ENCODE measurements around the gene MEIS1.
A peak's percentile ranks its signal among the peaks of the same experiment; 100 is the strongest.

The MEIS1 gene

DNA sequence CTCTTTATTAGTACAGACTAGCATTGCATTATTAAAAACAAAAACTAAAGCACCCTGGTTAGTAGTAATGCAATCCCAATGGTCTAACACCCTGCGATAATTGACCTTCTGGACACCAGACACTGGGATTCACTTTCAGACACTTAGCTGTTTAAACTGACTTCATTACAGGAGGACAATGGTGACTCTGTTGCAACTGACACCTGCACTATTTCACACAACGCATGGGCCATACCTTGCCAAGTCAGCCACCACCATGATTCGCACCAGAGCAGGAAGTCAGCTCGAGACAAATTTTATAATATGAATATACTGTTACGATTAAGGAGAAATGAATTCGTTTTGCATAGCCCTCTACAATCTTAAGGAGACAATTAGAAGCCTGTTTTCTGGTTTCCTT, 150.7 kb downstream of the MEIS1 start:
- DNase-seq = no peak

GRCh38 chr2:66587216-66587615, 152.3 kb downstream of the MEIS1 start:
- DNase-seq = peak; percentile 4

DNA sequence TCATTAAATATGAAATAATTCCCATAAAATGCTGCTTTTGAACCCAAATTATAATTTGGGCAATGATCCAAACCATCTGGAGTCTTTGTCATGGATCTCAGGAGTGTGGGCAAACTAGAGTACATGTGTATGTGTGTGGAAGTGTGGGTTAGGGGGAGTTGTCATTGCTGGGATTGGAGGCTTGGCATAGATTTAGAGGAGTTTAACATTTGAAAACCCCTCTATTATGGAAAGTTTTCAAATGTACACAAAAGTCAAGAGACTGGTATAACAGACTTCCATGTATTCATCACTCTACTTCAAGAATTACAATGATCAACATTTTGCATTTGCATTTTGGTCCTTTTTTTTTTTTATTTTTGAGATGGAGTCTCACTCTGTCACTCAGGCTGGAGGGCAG, 159.1 kb downstream of the MEIS1 start:
- DNase-seq = no peak

DNA sequence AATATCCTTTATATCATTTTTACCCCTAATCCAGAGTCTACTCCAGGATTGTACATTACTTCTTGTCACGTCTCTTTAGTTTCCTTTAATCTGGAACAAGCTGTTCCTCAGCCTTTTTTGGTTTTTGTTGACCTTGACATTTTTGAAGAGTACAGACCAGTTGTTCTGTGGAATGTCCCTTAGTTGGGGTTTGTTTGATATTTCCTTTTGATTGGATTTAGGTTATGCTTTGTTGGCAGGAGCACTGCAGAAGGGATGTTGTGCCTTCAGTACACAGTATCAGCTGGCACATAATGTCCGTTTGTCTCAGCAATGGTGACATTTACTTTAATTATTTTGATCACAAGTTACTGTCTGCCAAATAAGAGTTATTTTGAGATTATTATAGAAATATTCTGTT, 160.6 kb downstream of the MEIS1 start:
- no peak for DNase-seq

- DNase-seq = no peak
Observed at GRCh38 chr2:66596256-66596655, 161.3 kb downstream of the MEIS1 start.

GRCh38 chr2:66601624-66602023, 166.7 kb downstream of the MEIS1 start:
- DNase-seq = no peak

DNA sequence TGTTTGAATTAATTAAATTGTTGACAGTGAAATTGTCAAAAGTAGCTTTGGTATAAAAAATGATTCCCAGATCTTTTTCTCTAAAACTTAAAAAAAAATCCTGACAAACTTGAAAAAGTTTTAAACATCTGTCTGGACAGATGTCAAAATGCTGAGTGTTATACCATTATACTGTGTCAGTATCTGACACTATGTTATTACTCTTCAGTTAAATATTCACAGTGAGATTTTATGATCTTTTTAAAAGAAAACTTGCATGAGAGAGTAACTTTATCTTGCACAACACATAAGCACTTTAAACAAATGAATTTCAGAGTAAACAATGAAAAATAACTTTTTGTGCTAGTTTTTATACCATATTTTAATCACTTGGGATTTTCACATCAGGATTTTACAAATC, 167.4 kb downstream of the MEIS1 start:
- DNase-seq = no peak

DNA sequence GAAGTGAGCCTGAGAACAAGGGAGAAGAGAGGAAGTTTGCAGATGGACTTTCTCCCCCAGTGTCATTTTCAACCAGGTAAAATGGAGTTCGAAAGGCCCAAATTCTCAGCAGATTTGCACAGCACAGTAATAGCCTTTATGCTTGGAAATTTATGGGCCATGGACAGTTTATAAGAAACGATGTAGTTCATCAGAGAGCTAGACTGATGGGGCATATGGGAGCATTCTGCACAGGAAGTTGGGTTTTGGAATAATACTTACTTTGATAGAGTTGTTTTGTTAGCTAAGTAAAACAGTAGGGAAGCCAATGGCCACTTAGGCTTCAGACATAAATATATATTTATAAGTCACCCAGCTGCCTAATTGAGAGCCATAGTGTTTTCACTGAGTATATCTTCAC, 169.4 kb downstream of the MEIS1 start:
- no peak for DNase-seq

GRCh38 chr2:66604976-66605375, 170.1 kb downstream of the MEIS1 start:
- no peak for DNase-seq

DNA sequence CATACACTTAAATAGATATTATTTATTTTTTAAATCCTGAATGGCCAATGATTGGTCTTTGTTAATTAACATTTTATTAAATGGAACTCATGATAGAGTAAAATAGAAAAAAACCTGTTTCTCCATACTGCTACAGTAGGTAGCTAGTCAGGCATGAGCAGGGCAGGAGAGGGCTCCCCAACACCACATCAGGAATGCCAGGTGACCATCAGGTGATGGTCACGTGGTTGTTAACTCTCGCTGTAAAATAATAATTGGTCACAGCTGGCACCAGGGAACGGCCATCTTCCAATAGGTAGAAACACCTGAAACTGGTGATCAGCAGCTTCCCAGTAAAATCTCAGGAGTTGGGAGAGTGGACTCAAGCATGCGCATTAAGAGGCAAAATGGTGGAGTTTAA, 172.2 kb downstream of the MEIS1 start:
- DNase-seq = no peak
